Measurements from ENCODE around the gene NT5DC3.

DNA sequence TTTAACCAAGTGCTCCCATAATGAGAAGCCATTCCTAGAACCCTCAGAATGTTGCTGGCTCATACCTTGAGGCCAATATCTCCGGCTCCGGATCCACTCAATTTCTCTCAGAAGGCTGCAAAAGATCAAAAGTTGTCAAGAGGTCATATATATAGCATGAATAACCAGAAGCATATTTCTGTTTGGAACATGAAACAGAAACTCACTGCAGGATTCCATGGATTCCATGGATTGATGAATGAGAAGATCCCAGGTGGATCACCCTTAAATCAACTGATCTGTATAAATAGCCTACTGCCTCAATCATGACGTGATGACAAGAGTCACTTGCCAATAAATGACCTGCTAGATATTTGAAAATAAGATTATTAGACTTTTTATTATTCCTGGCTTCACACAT is 3.3 kb upstream of the NT5DC3 start:
- TF ChIP-seq, protein P1, sequence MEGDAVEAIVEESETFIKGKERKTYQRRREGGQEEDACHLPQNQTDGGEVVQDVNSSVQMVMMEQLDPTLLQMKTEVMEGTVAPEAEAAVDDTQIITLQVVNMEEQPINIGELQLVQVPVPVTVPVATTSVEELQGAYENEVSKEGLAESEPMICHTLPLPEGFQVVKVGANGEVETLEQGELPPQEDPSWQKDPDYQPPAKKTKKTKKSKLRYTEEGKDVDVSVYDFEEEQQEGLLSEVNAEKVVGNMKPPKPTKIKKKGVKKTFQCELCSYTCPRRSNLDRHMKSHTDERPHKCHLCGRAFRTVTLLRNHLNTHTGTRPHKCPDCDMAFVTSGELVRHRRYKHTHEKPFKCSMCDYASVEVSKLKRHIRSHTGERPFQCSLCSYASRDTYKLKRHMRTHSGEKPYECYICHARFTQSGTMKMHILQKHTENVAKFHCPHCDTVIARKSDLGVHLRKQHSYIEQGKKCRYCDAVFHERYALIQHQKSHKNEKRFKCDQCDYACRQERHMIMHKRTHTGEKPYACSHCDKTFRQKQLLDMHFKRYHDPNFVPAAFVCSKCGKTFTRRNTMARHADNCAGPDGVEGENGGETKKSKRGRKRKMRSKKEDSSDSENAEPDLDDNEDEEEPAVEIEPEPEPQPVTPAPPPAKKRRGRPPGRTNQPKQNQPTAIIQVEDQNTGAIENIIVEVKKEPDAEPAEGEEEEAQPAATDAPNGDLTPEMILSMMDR (IDR thresholded peaks at IDR 0.05; ENCODE audit: poor library complexity): no peak
- no peak for TF ChIP-seq EZH2 (IDR thresholded peaks at IDR 0.05; ENCODE audit: borderline replicate concordance)

Data from hepatocyte (in vitro differentiated cells).